Measurements from ENCODE around the gene CLBA1.
"Not testable (repeated sequence)": the region's sequence is repeated elsewhere in the genome, so short reads cannot be mapped to it uniquely, and the experiment has no call there.

Gene CLBA1

GRCh38 chr14:105020815-105021655 lies 35.4 kb downstream of the CLBA1 start, which contains the start of gene CDCA4:
TSS of gene CDCA4 (minus strand) at chr14:105021083. CDS start at chr14:105011929, 9,154 bp downstream.
- DNase-seq (ENCODE audit: insufficient read length, low spot score) (peak; percentile 96), FAIRE-seq (peak; percentile 93)

GRCh38 chr14:105021656-105022275 lies 36.2 kb downstream of the CLBA1 start:
- no peak for FAIRE-seq
- DNase-seq (ENCODE audit: insufficient read length, low spot score), result no peak

GRCh38 chr14:105022276-105022670 lies 36.7 kb downstream of the CLBA1 start:
- DNase-seq (ENCODE audit: insufficient read length, low spot score), result no peak
- FAIRE-seq, result no peak

DNA sequence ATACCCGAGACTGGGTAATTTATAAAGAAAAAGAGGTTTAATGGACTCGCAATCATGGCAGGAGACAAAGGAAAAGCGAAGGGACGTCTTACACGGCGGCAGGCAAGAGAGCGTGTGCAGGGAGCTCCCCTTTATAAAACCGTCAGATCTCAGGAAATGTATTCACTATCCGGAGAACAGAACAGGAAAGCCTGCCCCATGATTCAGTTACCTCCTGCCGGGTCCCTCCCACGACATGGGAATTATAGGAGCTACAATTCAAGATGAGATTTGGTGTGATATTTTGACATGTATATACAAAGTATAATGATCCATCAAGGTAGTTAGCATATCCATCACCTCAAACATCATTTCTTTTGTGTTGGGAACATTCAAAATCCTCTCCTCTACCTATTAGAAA lies 37.6 kb downstream of the CLBA1 start:
- FAIRE-seq, result no peak

GRCh38 chr14:105023791-105024480 lies 38.3 kb downstream of the CLBA1 start:
- no peak for FAIRE-seq

More for the DNA sequence above, 37.6 kb downstream of the CLBA1 start:
- DNase-seq (ENCODE audit: insufficient read length, low spot score), result no peak

GRCh38 chr14:105025429-105025828 lies 39.8 kb downstream of the CLBA1 start:
- DNase-seq (ENCODE audit: insufficient read length, low spot score) (no peak), FAIRE-seq (no peak)

More at GRCh38 chr14:105023791-105024480, 38.3 kb downstream of the CLBA1 start:
- no peak for DNase-seq (ENCODE audit: insufficient read length, low spot score)

DNA sequence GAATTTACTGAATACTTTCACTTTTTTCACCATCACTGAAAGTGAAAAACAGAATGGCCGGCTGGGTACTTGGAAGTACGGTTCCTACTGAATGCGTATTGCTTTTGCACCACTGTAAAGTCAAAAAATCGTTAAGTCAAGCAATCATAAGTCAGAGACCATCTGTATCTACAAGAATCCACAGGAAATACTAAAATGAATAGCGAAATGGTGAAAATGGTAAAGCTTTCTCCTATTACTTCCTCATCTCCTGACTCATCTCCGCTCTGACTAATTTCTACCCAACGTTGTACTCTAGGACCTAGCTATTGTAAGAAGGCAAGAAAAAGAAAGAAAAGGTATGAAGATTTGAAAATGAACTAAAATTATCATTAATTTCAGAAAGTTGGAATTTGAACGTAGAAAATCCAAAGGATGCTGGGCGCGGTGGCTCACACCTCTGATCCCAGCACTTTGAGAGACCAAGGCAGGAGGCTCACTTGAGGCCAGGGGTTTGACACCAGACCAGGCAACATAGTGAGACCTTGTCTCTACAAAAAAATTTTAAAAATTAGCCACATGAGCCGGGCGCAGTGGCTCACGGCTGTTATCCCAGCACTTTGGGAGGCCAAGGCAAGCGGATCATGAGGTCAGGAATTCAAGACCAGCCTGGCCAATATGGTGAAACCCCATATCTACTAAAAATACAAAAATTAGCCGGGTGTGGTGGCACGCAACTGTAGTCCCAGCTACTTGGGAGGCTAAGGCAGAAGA lies 40.6 kb downstream of the CLBA1 start:
- FAIRE-seq (peak; percentile 88), DNase-seq (ENCODE audit: insufficient read length, low spot score) (no peak)

- DNase-seq (ENCODE audit: insufficient read length, low spot score), result no peak
- FAIRE-seq, result no peak
These were observed 41.4 kb downstream of the CLBA1 start for GRCh38 chr14:105026802-105027563.

GRCh38 chr14:105027718-105028117 lies 42.1 kb downstream of the CLBA1 start:
- not testable (repeated sequence) for DNase-seq (ENCODE audit: insufficient read length, low spot score); FAIRE-seq

- no peak for DNase-seq (ENCODE audit: insufficient read length, low spot score)
- FAIRE-seq, result no peak
These were observed 42.8 kb downstream of the CLBA1 start for GRCh38 chr14:105028251-105028927.

- DNase-seq (ENCODE audit: insufficient read length, low spot score) (no peak), FAIRE-seq (no peak)
These were observed 43.8 kb downstream of the CLBA1 start for GRCh38 chr14:105029402-105029801.

DNA sequence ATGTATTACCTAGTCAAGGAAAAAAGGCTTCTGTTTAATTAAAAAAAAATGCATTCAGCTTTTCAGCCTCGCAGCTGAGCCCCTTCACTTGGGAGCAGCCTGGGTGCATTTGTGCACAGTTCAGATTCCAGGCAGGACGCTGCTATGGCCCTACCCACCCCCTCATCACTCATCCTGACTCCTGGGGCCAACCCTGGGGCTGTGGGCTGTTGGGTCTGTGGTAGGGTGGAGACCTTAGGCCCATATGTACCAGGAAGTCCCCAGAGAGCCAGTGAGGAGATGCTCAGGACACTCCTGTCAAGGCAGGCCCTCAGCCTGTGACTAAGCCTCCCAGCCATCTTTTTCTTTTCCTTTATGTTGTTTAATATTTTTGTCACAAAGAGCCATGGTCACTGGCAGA lies 44.6 kb downstream of the CLBA1 start:
- DNase-seq (ENCODE audit: insufficient read length, low spot score), result no peak
- no peak for FAIRE-seq

- FAIRE-seq, result no peak
These were observed 45.3 kb downstream of the CLBA1 start for GRCh38 chr14:105030836-105031396.

GRCh38 chr14:105032451-105032901 lies 46.9 kb downstream of the CLBA1 start:
- not testable (repeated sequence) for FAIRE-seq; DNase-seq (ENCODE audit: insufficient read length, low spot score)

More at GRCh38 chr14:105030836-105031396, 45.3 kb downstream of the CLBA1 start:
- no peak for DNase-seq (ENCODE audit: insufficient read length, low spot score)

GRCh38 chr14:105033412-105033900 lies 47.9 kb downstream of the CLBA1 start:
- not testable (repeated sequence) for DNase-seq (ENCODE audit: insufficient read length, low spot score); FAIRE-seq

DNA sequence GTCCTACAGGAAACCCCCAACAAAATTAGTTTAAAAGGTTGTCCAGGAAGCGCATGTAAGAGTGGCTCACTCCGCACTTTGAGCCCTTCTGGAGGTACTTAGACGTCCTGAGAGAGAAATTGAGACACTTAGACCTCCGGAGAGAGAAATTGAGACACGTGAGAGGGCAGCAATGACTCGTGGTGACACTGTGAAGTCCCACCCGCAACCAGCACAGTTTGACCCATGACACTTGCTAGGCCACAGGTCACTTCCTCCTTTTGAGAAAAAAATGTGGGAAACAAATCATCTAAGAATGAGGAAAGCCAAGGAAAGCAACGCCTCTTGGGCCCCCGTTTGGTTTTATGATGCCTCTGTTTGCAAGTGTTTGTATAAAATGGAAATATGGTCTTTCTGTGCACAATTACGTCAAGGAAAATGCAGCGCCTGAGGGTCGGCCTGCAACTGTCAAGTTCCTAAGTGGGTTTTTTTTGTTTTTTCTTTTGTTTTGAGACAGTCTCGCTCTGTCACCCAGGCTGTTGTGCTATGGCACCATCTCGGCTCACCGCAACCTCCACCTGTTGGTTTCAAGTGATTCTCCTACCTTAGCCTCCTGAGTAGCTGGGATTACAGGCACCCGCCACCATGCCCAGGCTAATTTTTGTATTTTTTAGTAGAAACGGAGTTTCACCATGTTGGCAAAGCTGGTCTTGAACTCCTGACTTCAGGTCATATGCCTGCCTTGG lies 48.9 kb downstream of the CLBA1 start:
- DNase-seq (ENCODE audit: insufficient read length, low spot score) (no peak), FAIRE-seq (no peak)

DNA sequence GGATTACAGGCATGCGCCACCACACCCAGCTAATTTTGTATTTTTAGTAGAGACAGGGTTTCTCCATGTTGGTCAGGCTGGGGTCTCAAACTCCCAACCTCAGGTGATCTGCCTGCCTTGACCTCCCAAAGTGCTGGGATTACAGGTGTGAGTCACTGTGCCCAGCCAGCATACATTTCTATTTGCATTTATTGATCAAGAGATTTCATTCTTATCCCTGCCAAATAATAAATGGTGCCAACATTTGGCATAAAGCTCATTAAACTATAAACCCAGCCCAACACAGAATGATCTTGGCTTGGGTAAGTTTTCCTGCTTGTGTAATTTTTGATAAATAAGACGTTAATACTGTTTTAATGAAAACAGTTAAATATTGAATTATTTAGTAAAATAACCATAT lies 50.0 kb downstream of the CLBA1 start:
- FAIRE-seq; DNase-seq (ENCODE audit: insufficient read length, low spot score): not testable (repeated sequence)

Data from GM19239 (cell line).